Type B pancreatic cell (in vitro differentiated cells): ENCODE results near the gene BNIP1. TPM values are rescaled to one million over a fixed set of nuclear protein-coding genes. Genes with fewer than 3 reads are reported as not detected.
"Not testable (repeated sequence)": the region's sequence is repeated elsewhere in the genome, so short reads cannot be mapped to it uniquely, and the experiment has no call there.

Experiments used
- DNase-seq: peaks from one replicate; pipeline ENCODE4 v3.0.0; 2021; ENCODE audit warnings: mixed read lengths; ENCODE audit not compliant: unreplicated experiment; ENCODE audit errors: extremely low spot score
- H3K27ac Mint-ChIP-seq: 2 replicates; pipeline ENCODE4 v1.8.0; 2021; ENCODE audit warnings: mild to moderate bottlenecking, mixed read lengths
- H3K27me3 Mint-ChIP-seq: 2 replicates; pipeline ENCODE4 v1.8.0; 2021; ENCODE audit warnings: mixed read lengths
- H3K36me3 Mint-ChIP-seq: 2 replicates; pipeline ENCODE4 v1.8.0; 2021; ENCODE audit warnings: mixed read lengths
- H3K4me1 Mint-ChIP-seq: one replicate; pipeline ENCODE4 v1.8.0; 2021; ENCODE audit warnings: mixed read lengths; ENCODE audit not compliant: unreplicated experiment
- H3K4me3 Mint-ChIP-seq: 2 replicates; pipeline ENCODE4 v1.8.0; 2021; ENCODE audit warnings: mild to moderate bottlenecking, mixed read lengths
- H3K9me3 Mint-ChIP-seq: 2 replicates; pipeline ENCODE4 v1.8.0; 2021; ENCODE audit warnings: mixed read lengths
- total RNA-seq: library from RNA; stranded (reverse); gene quantifications from 2 replicates; pipeline ENCODE4 v1.2.1, GENCODE V29; 2021; ENCODE audit warnings: low replicate concordance
- TF ChIP-seq, protein P1 (sequence below): fragments of 200-600 bp; sonication (generic); conservative IDR thresholded peaks from 2 replicates; pipeline ENCODE4 v1.5.0; 2021; ENCODE audit warnings: antibody characterized with exemption, mild to moderate bottlenecking

The BNIP1 gene
- total RNA-seq, 1 donor from 2014 or later, result 9.0 TPM

- no peaks in the 10 kb centered on the region for H3K4me1 Mint-ChIP-seq
- no peaks in the 10 kb centered on the region for H3K27me3 Mint-ChIP-seq
- H3K36me3 Mint-ChIP-seq, result peaks cover 3% of the 10 kb centered on the region
- no peak for DNase-seq
- TF ChIP-seq, protein P1, sequence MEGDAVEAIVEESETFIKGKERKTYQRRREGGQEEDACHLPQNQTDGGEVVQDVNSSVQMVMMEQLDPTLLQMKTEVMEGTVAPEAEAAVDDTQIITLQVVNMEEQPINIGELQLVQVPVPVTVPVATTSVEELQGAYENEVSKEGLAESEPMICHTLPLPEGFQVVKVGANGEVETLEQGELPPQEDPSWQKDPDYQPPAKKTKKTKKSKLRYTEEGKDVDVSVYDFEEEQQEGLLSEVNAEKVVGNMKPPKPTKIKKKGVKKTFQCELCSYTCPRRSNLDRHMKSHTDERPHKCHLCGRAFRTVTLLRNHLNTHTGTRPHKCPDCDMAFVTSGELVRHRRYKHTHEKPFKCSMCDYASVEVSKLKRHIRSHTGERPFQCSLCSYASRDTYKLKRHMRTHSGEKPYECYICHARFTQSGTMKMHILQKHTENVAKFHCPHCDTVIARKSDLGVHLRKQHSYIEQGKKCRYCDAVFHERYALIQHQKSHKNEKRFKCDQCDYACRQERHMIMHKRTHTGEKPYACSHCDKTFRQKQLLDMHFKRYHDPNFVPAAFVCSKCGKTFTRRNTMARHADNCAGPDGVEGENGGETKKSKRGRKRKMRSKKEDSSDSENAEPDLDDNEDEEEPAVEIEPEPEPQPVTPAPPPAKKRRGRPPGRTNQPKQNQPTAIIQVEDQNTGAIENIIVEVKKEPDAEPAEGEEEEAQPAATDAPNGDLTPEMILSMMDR, result no peak
- no peak overlapping the region for H3K27ac Mint-ChIP-seq
- H3K9me3 Mint-ChIP-seq, result no peaks in the 10 kb centered on the region
- H3K4me3 Mint-ChIP-seq, result no peak overlapping the region
These were observed 35.4 kb upstream of the BNIP1 start for GRCh38 chr5:173108914-173109313.

DNA sequence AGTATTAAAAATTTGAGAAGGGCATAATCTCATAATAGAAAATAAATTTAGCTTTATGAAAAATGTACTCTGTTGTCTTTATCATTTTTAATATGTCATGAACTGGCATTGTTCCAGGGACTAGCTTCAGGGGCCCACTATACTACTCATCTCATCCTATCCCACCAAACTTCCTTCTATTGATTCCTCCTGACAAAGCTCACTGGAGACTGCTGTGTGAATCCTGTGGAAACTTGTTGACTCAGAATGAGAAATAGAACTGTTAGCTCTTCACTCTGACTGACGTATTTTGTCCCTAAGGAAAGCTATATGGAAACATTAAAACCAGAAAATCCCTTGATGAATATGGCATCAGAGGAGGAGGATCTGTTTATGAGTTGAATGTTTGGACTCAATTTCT is 29.8 kb upstream of the BNIP1 start:
- no peaks in the 10 kb centered on the region for H3K4me1 Mint-ChIP-seq
- no peak for DNase-seq
- TF ChIP-seq, protein P1, result no peak
- no peaks in the 10 kb centered on the region for H3K27me3 Mint-ChIP-seq
- H3K36me3 Mint-ChIP-seq, result peaks cover 12% of the 10 kb centered on the region
- no peak overlapping the region for H3K4me3 Mint-ChIP-seq
- no peaks in the 10 kb centered on the region for H3K9me3 Mint-ChIP-seq
- no peak overlapping the region for H3K27ac Mint-ChIP-seq

GRCh38 chr5:173119719-173120118 is 24.6 kb upstream of the BNIP1 start:
- H3K4me3 Mint-ChIP-seq, result no peak overlapping the region
- H3K36me3 Mint-ChIP-seq, result peaks cover 11% of the 10 kb centered on the region
- no peak for DNase-seq
- TF ChIP-seq, protein P1, result no peak
- no peak overlapping the region for H3K27ac Mint-ChIP-seq
- no peaks in the 10 kb centered on the region for H3K9me3 Mint-ChIP-seq
- H3K27me3 Mint-ChIP-seq, result no peaks in the 10 kb centered on the region
- no peaks in the 10 kb centered on the region for H3K4me1 Mint-ChIP-seq

DNA sequence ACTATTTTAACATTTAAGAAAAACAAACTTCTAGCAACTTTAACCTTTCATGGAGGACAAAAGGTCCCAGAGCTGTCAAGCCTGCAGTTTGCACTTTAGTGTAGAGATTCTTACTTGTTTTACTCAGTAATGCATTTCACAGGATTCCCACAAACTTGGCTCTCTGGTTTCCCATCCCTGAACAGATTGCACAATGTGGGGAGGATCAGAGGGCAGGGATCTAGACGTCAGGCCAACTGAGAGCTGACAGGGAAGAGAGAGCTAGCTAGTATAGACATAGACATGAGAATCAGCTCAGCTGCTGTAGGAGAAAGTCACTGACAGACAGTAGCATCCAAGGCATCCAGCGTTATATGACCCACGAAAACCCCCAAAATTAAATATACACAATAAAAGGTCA is 20.9 kb upstream of the BNIP1 start:
- H3K27ac Mint-ChIP-seq, result no peak overlapping the region
- H3K4me3 Mint-ChIP-seq, result no peak overlapping the region
- no peaks in the 10 kb centered on the region for H3K9me3 Mint-ChIP-seq
- H3K36me3 Mint-ChIP-seq, result peaks cover 14% of the 10 kb centered on the region
- DNase-seq, result no peak
- no peaks in the 10 kb centered on the region for H3K4me1 Mint-ChIP-seq
- TF ChIP-seq, protein P1, result no peak
- no peaks in the 10 kb centered on the region for H3K27me3 Mint-ChIP-seq

DNA sequence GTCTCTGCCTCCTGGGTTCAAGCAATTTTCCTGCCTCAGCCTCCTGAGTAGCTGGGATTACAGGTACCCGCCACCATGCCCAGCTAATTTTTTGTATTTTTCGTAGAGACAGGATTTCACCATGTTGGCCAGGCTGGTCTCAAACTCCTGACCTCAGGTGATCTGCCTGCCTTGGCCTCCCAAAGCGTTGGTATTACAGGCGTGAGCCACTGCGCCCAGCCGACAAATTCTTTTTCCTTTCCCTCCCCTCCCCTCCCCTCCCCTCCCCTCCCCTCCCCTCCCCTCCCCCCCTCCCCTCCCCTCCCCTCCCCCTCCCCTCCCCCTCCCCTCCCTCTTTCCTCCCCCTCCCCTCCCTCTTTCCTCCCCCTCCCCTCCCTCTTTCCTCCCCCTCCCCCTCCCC is 12.2 kb upstream of the BNIP1 start:
- not testable (repeated sequence) for H3K9me3 Mint-ChIP-seq, H3K27ac Mint-ChIP-seq, H3K27me3 Mint-ChIP-seq, H3K36me3 Mint-ChIP-seq, H3K4me1 Mint-ChIP-seq, H3K4me3 Mint-ChIP-seq, DNase-seq

DNA sequence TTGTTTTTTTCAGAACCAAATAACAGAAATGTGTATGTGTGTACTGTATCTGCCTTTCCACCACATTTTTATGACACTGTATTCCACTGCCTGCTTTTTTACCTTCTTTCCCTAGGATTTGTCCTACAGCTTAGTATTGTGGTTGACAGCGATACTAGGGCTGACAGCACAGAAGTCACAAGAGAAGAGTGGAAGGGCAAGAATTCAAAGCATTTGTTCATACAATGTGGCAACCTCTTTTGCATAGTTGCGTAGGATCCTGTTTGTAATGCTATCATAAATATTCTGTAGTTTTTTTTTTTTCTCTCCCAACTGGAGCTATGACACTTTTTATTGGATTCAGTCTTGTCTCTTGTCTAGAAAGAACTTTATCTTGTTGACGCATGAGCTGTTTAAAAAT is 5.6 kb upstream of the BNIP1 start:
- H3K4me3 Mint-ChIP-seq, result no peak overlapping the region
- no peak for DNase-seq
- H3K9me3 Mint-ChIP-seq, result no peaks in the 10 kb centered on the region
- no peaks in the 10 kb centered on the region for H3K4me1 Mint-ChIP-seq
- H3K27ac Mint-ChIP-seq, result no peak overlapping the region
- H3K27me3 Mint-ChIP-seq, result peaks cover 3% of the 10 kb centered on the region
- H3K36me3 Mint-ChIP-seq, result no peaks in the 10 kb centered on the region
- TF ChIP-seq, protein P1, result no peak
